CD4-positive, alpha-beta T cell (primary cell): ENCODE results near the gene DNAJC6. TPM values are rescaled to one million over a fixed set of nuclear protein-coding genes. Genes with fewer than 3 reads are reported as not detected.

Experiments
- ATAC-seq: fragments of 200-7000 bp; cut with Tn5 transposase; one replicate; pipeline ENCODE4 v1.10.0; 2022; ENCODE audit warnings: mild to moderate bottlenecking; ENCODE audit not compliant: poor library complexity
- CTCF ChIA-PET: fragments of 350-600 bp; sonication (Branson Sonifier 250); formaldehyde crosslinking; loops from one replicate; lab custom pipeline; 2021; ENCODE audit warnings: antibody characterized with exemption, inconsistent platforms; lab: Charles Lee
- POLR2A ChIA-PET: fragments of 350-600 bp; sonication (Branson Sonifier 250); formaldehyde crosslinking; loops from one replicate; lab custom pipeline; 2021; ENCODE audit warnings: antibody characterized with exemption, inconsistent platforms; lab: Charles Lee
- DNase-seq, 14 experiments: peaks; one replicate each; pipeline ENCODE4 v3.0.0-alpha.2; 2013 to 2020; ENCODE audit warnings: mixed read lengths in 2 of 14
- H3K27ac ChIP-seq, 2 donors: one replicate each; pipeline versions ENCODE4 v1.5.1 to v1.7.0; 2013; ENCODE audit warnings: low read length in 2 of 2, low read depth in 1 of 2, mild to moderate bottlenecking in 1 of 2
- H3K27me3 ChIP-seq, 2 experiments: 1 replicate in 1 of 2; 2 replicates in 1 of 2; pipeline versions ENCODE4 v1.6.1 to v1.7.0; 2013; ENCODE audit warnings: low read length in 2 of 2, control low read depth in 1 of 2, mild to moderate bottlenecking in 1 of 2, moderate library complexity in 1 of 2; ENCODE audit not compliant: insufficient read depth in 2 of 2, control insufficient read depth in 1 of 2
- H3K36me3 ChIP-seq: one replicate; pipeline ENCODE4 v1.6.1; 2013; ENCODE audit warnings: low read length, control low read depth; ENCODE audit not compliant: insufficient read depth
- H3K4me1 ChIP-seq: one replicate; pipeline ENCODE4 v1.6.1; 2013; ENCODE audit warnings: low read length, control low read depth; ENCODE audit not compliant: insufficient read depth
- H3K4me3 ChIP-seq: one replicate; pipeline ENCODE4 v1.5.1; 2013; ENCODE audit warnings: mild to moderate bottlenecking, low read length, moderate library complexity
- H3K9me3 ChIP-seq, 2 experiments: 1 replicate in 1 of 2; 2 replicates in 1 of 2; pipeline versions ENCODE4 v1.6.1 to v1.7.0; 2013; ENCODE audit warnings: low read length in 2 of 2, mild to moderate bottlenecking in 2 of 2, control low read depth in 1 of 2, moderate library complexity in 1 of 2; ENCODE audit not compliant: control insufficient read depth in 1 of 2, insufficient read depth in 1 of 2
- H3K27ac Mint-ChIP-seq: one replicate; pipeline ENCODE4 v1.8.0; 2020; ENCODE audit warnings: mixed read lengths
- H3K27me3 Mint-ChIP-seq: one replicate; pipeline ENCODE4 v1.8.0; 2021; ENCODE audit warnings: mixed read lengths
- H3K36me3 Mint-ChIP-seq: one replicate; pipeline ENCODE4 v1.8.0; 2021; ENCODE audit warnings: low read depth, mixed read lengths
- H3K4me1 Mint-ChIP-seq: one replicate; pipeline ENCODE4 v1.8.0; 2021; ENCODE audit warnings: low read depth, mixed read lengths
- H3K4me3 Mint-ChIP-seq: one replicate; pipeline ENCODE4 v1.8.0; 2020; ENCODE audit warnings: mild to moderate bottlenecking, mixed read lengths
- H3K9me3 Mint-ChIP-seq: one replicate; pipeline ENCODE4 v1.8.0; 2020; ENCODE audit warnings: mixed read lengths
- CTCF ChIP-seq: fragments of 200-600 bp; IDR thresholded peaks from one replicate; pipeline ENCODE4 v1.8.0; 2022; ENCODE audit warnings: antibody characterized with exemption, mild to moderate bottlenecking
- intact Hi-C, 2 experiments: fragments of 100-400 bp; cut with DNase I in 1 of 2; cut with micrococcal nuclease in 1 of 2; formaldehyde crosslinking; loops; one replicate each; pipeline versions ENCODE4 v1.15.1 to v1.9.0; 2023 to 2025; cut with DNase I, micrococcal nuclease
- total RNA-seq, 174 experiments: library from RNA in 2 of 174; stranded (reverse) in 2 of 174; gene quantifications; one replicate each; pipeline ENCODE4 v1.2.3 and lab custom pipeline; 2021 to 2026

Gene DNAJC6
- total RNA-seq, 2 experiments from 2014 or later, result 2.4 to 2.5 TPM

GRCh38 chr1:65319754-65320153 lies 10.4 kb downstream of the DNAJC6 start:
- no peaks in the 10 kb centered on the region for H3K9me3 ChIP-seq
- DNase-seq, result no peak
- Mint-ChIP-seq H3K27me3 (no peaks in the 10 kb centered on the region), H3K36me3 (no peaks in the 10 kb centered on the region), H3K27ac (no peak overlapping the region), H3K4me1 (no peaks in the 10 kb centered on the region), H3K9me3 (peaks cover 2% of the 10 kb centered on the region), H3K4me3 (no peak overlapping the region)
- no peaks in the 10 kb centered on the region for H3K4me1 ChIP-seq
- ChIA-PET POLR2A (no interaction called here), CTCF (no interaction called here)
- TF ChIP-seq CTCF, result no peak
- intact Hi-C loops, result no loop called here
- H3K4me3 ChIP-seq, result no peak overlapping the region
- H3K36me3 ChIP-seq, result no peaks in the 10 kb centered on the region
- ATAC-seq, result no peak
- no peaks in the 10 kb centered on the region for H3K27me3 ChIP-seq
- H3K27ac ChIP-seq, result no peak overlapping the region

GRCh38 chr1:65321879-65322278 lies 12.5 kb downstream of the DNAJC6 start:
- no peak for ATAC-seq
- H3K4me3 ChIP-seq, result no peak overlapping the region
- H3K36me3 ChIP-seq, result no peaks in the 10 kb centered on the region
- no peak for DNase-seq
- Mint-ChIP-seq H3K36me3 (no peaks in the 10 kb centered on the region), H3K4me3 (no peak overlapping the region), H3K9me3 (peaks cover 2% of the 10 kb centered on the region), H3K27ac (no peak overlapping the region), H3K4me1 (no peaks in the 10 kb centered on the region), H3K27me3 (peaks cover 6% of the 10 kb centered on the region)
- POLR2A ChIA-PET, result no interaction called here
- no peak overlapping the region for H3K27ac ChIP-seq
- no peak for TF ChIP-seq CTCF
- no peaks in the 10 kb centered on the region for H3K27me3 ChIP-seq
- no peaks in the 10 kb centered on the region for H3K4me1 ChIP-seq
- intact Hi-C loops, result no loop called here
- CTCF ChIA-PET, result no interaction called here
- H3K9me3 ChIP-seq, result no peaks in the 10 kb centered on the region

- no peaks in the 10 kb centered on the region for H3K36me3 ChIP-seq
- Mint-ChIP-seq H3K36me3 (no peaks in the 10 kb centered on the region), H3K4me1 (no peaks in the 10 kb centered on the region), H3K9me3 (peaks cover 2% of the 10 kb centered on the region), H3K27me3 (peaks cover 6% of the 10 kb centered on the region), H3K27ac (no peak overlapping the region), H3K4me3 (no peak overlapping the region)
- POLR2A ChIA-PET, result interaction anchor here (0.6 kb wide), 1 partner anchor 997 kb away, joined by 3 read pairs; no protein-coding TSS in a partner anchor
- CTCF ChIA-PET, result no interaction called here
- no peak for ATAC-seq
- no peaks in the 10 kb centered on the region for H3K9me3 ChIP-seq
- no peaks in the 10 kb centered on the region for H3K4me1 ChIP-seq
- H3K27ac ChIP-seq, result no peak overlapping the region
- no peak for DNase-seq
- H3K27me3 ChIP-seq, result no peaks in the 10 kb centered on the region
- intact Hi-C loops, result no loop called here
- no peak for TF ChIP-seq CTCF
- H3K4me3 ChIP-seq, result no peak overlapping the region
Observed at GRCh38 chr1:65323246-65323645, 13.9 kb downstream of the DNAJC6 start.
